Spleen (tissue), 11 donors: ENCODE data around the gene FBN2. TPM values are rescaled to one million over a fixed set of nuclear protein-coding genes. Genes with fewer than 3 reads are reported as not detected.
"Not testable (repeated sequence)": the region's sequence is repeated elsewhere in the genome, so short reads cannot be mapped to it uniquely, and the experiment has no call there.

Source experiments
- DNase-seq: peaks from one replicate; pipeline ENCODE4 v3.0.0-alpha.2; 2020
- H3K27ac ChIP-seq, 8 donors: fragments of 200-600 bp; sonication (generic) in 7 of 8; 1 replicate in 4 of 8; 2 replicates in 4 of 8; pipeline versions ENCODE4 v1.5.0 to v1.8.0; 2016 to 2021; ENCODE audit warnings: inconsistent platforms in 4 of 8, mild to moderate bottlenecking in 4 of 8, moderate library complexity in 1 of 8
- H3K27me3 ChIP-seq, 7 donors: fragments of 200-600 bp; sonication (generic) in 6 of 7; replicated peaks in 1 of 7; 1 replicate in 4 of 7; 2 replicates in 3 of 7; pipeline versions ENCODE4 v1.5.0 to v1.8.0; 2016 to 2021; ENCODE audit warnings: inconsistent platforms in 3 of 7, mild to moderate bottlenecking in 1 of 7
- H3K36me3 ChIP-seq, 6 donors: fragments of 200-600 bp; sonication (generic) in 5 of 6; 1 replicate in 4 of 6; 2 replicates in 2 of 6; pipeline versions ENCODE4 v1.5.0 to v1.8.0; 2016 to 2021; ENCODE audit warnings: inconsistent platforms in 2 of 6
- H3K4me1 ChIP-seq, 6 donors: fragments of 200-600 bp; sonication (generic) in 5 of 6; 1 replicate in 3 of 6; 2 replicates in 3 of 6; pipeline versions ENCODE4 v1.5.0 to v1.8.0; 2016 to 2021; ENCODE audit warnings: inconsistent platforms in 3 of 6
- H3K4me3 ChIP-seq, 8 donors: fragments of 200-600 bp; sonication (generic) in 7 of 8; 1 replicate in 4 of 8; 2 replicates in 4 of 8; pipeline versions ENCODE4 v1.5.0 to v1.8.0; 2016 to 2021; ENCODE audit warnings: inconsistent platforms in 4 of 8, mild to moderate bottlenecking in 4 of 8, moderate library complexity in 2 of 8
- H3K9me3 ChIP-seq, 8 donors: fragments of 200-600 bp; sonication (generic) in 7 of 8; 1 replicate in 4 of 8; 2 replicates in 4 of 8; pipeline versions ENCODE4 v1.5.0 to v1.8.0; 2016 to 2021; ENCODE audit warnings: inconsistent platforms in 4 of 8
- CTCF ChIP-seq, 11 experiments: fragments of 200-600 bp in 7 of 11; fragments of 450-650 bp in 4 of 11; sonication (generic) in 4 of 11; IDR thresholded peaks in 8 of 11; conservative IDR thresholded peaks in 3 of 11; 1 replicate in 7 of 11; 2 replicates in 4 of 11; pipeline versions ENCODE4 v1.4.0 to v1.8.0; 2016 to 2021; ENCODE audit warnings: antibody characterized with exemption in 11 of 11, inconsistent platforms in 4 of 11, mild to moderate bottlenecking in 1 of 11
- POLR2A ChIP-seq, 3 donors: fragments of 450-650 bp; IDR thresholded peaks; one replicate each; pipeline ENCODE4 v1.5.1; 2017; ENCODE audit warnings: antibody characterized with exemption in 3 of 3, mild to moderate bottlenecking in 1 of 3
- POLR2AphosphoS5 ChIP-seq, 3 donors: sonication (generic); formaldehyde crosslinking; IDR thresholded peaks; one replicate each; pipeline ENCODE4 v1.5.1; 2017; ENCODE audit warnings: antibody characterized with exemption in 3 of 3
- WGBS, 5 donors: extraction: QIAGEN DNeasy Blood & Tissue Kit in 3 of 5; methylation state at CpG; one replicate each; pipeline versions ENCODE4 v1.1.5 to v1.1.7; 2013 to 2018; 5-methylcytosine and 5-hydroxymethylcytosine counted together
- intact Hi-C: fragments of 100-400 bp; cut with DNase I; formaldehyde crosslinking; loops from one replicate; pipeline ENCODE4 v1.15.0; 2023; ENCODE audit warnings: low total_unique reads
- polyA plus RNA-seq, 3 donors: library from polyadenylated mRNA; stranded (reverse); fragments of 200-250 nt; gene quantifications; one replicate each; pipeline ENCODE4 v1.2.1, GENCODE V29; 2013
- total RNA-seq, 7 donors: library from RNA; depleted of rRNA in 3 of 7; stranded (reverse); fragments of >200 nt in 3 of 7; fragmentation: NEBNext Ultra II Directional in 4 of 7; extraction: Animal tissue kit (Norgen Biotek cat#: 25700) in 4 of 7; gene quantifications; one replicate each; pipeline versions ENCODE4 v1.1.0 to v1.2.1, GENCODE V29; 2016 to 2021
- donor health status: healthy with polysubstance abuse.
- donor health status: DM: no; HTN: no; CAD: no; lungs with moderate emphysema.
- donor health status: DM: no; HTN: no; CAD: no.
- donor health status: Bipolar disorder and iron deficiency.
- donor health status: healthy.
- donor health status: DM: no; HTN: no; CAD: no.
- donor health status: DM: yes; HTN: yes; CAD: no.

The FBN2 gene
- total and polyA plus RNA-seq, 10 donors: 0.21 to 7.6 (median 2.6) TPM

DNA sequence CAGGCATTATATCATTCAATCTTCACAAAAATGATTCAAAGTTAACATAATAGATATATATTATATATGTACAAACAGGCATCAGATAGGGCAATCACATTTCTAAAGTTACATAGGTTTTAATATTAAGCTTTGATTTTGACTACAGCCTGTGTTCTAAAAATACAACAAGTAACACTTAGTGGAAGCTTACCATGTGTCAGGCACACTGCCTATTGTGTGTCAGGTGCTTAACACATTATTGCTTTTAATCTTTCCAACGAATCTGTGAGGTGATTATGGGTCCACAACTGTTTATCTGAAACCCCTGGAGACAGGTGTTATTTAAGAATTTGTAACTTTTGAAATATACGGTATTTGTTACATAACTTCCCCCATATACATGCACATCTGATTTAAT is 25.2 kb downstream of the FBN2 start:
- DNase-seq: no peak
- no peak overlapping the region for H3K4me3 ChIP-seq
- no peaks in the 10 kb centered on the region for H3K27me3 ChIP-seq
- no peaks in the 10 kb centered on the region for H3K36me3 ChIP-seq
- no peak overlapping the region for H3K27ac ChIP-seq
- 59 to 76% (median 73%) methylated on average over 2 of the region's 2 CpGs for WGBS, 5 donors
- intact Hi-C loops: no loop called here
- no peaks in the 10 kb centered on the region for H3K4me1 ChIP-seq
- TF ChIP-seq POLR2AphosphoS5 (IDR thresholded peaks at IDR 0.05) (no peak), CTCF (IDR thresholded peaks at IDR 0.05 in 8 of 11, conservative IDR thresholded peaks at IDR 0.05 in 3 of 11) (no peak), POLR2A (IDR thresholded peaks at IDR 0.05) (no peak)
- H3K9me3 ChIP-seq: peaks cover 0 to 5% (median 0%) of the 10 kb centered on the region in 8 donors

DNA sequence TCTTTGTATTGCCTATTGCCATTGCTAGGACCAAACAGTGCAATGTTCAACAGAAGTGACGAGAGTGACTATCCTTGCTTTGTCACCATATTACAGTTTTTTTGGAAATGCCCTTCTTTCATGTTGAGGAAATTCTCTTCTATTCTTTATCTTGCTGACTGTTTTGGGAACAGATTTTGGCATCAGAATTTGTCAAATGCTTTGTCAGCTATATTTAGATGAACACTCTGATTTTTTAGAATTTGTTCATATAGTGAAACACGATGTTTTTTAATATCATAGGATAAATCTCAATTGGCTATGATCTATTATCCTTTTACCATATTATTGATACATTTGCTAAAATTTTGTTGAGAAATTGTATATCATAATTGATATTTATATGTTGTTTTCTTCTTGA is 31.4 kb downstream of the FBN2 start:
- intact Hi-C loops: no loop called here
- DNase-seq: no peak
- no peak for TF ChIP-seq POLR2AphosphoS5 (IDR thresholded peaks at IDR 0.05)
- no peak for TF ChIP-seq CTCF (IDR thresholded peaks at IDR 0.05 in 8 of 11, conservative IDR thresholded peaks at IDR 0.05 in 3 of 11)
- TF ChIP-seq POLR2A (IDR thresholded peaks at IDR 0.05): no peak
- Histone ChIP-seq H3K4me3 (no peak overlapping the region), H3K4me1 (no peaks in the 10 kb centered on the region), H3K36me3 (no peaks in the 10 kb centered on the region), H3K27me3 (no peaks in the 10 kb centered on the region), H3K9me3 (peaks cover 0 to 29% (median 18%) of the 10 kb centered on the region in 8 donors), H3K27ac (no peak overlapping the region)
- WGBS, 5 donors: 84 to 94% (median 88%) methylated on average over 2 of the region's 2 CpGs

GRCh38 chr5:128503727-128504126 is 34.3 kb downstream of the FBN2 start:
- H3K9me3 ChIP-seq: peaks cover 0 to 29% (median 18%) of the 10 kb centered on the region in 8 donors
- H3K36me3 ChIP-seq, DNase-seq, H3K4me3 ChIP-seq, intact Hi-C loops, H3K27ac ChIP-seq, H3K4me1 ChIP-seq, H3K27me3 ChIP-seq: not testable (repeated sequence)
- WGBS, 5 donors: 56 to 80% (median 74%) methylated on average over 1 of the region's 1 CpG; no CpG with 5 or more reads in 1 of the 5 donors

DNA sequence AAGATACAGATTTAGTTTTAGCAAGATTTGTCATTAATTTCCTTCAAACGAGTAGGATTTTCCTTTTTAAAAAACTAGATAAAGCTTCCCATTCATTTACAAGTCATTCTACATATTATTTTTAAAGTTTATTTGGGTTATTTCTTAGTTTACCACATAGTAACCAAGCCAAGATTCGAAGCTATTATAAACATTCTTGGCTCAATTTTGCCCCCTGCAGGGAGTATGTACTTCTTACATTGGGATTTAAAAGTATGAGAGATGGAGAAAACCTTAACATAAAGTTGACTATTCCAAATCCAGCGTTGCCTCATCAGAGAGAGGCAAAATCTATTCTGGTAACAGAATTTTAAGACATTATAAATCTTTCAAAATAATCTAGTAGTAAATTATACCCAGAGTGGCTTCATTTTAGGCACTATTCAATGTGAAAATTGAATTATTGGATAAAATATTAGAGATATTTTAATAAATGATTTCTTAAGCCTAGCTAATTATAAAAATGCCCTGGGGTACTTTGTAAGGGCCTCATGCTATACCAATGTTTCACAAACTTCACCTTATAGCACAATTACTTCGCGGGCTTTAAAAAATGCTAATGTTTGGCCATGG is 39.1 kb downstream of the FBN2 start:
- no peaks in the 10 kb centered on the region for H3K27me3 ChIP-seq

More for the DNA sequence above, 39.1 kb downstream of the FBN2 start:
- Histone ChIP-seq H3K4me1 (no peaks in the 10 kb centered on the region), H3K4me3 (no peak overlapping the region), H3K9me3 (peaks cover 0 to 24% (median 12%) of the 10 kb centered on the region in 8 donors), H3K27ac (no peak overlapping the region), H3K36me3 (no peaks in the 10 kb centered on the region)
- 51 to 58% (median 56%) methylated on average over 5 of the region's 5 CpGs for WGBS, 5 donors
- intact Hi-C loops: no loop called here
- TF ChIP-seq CTCF (IDR thresholded peaks at IDR 0.05 in 8 of 11, conservative IDR thresholded peaks at IDR 0.05 in 3 of 11): peak in 1 of 11 experiments; percentile 27
- no peak for TF ChIP-seq POLR2A (IDR thresholded peaks at IDR 0.05)
- no peak for DNase-seq
